Inflammatory macrophage treated with lipopolysaccharide for 4 hours (primary cell): ENCODE measurements around the gene TDO2.
"Not testable (repeated sequence)": the region's sequence is repeated elsewhere in the genome, so short reads cannot be mapped to it uniquely, and the experiment has no call there.

Experiments used
- DNase-seq: peaks from one replicate; pipeline ENCODE4 v3.0.0-alpha.2; 2020

The TDO2 gene

GRCh38 chr4:155908187-155909139 lies 5.0 kb downstream of the TDO2 start:
- DNase-seq = peak; percentile 11

GRCh38 chr4:155909615-155910226 lies 6.2 kb downstream of the TDO2 start:
- DNase-seq = no peak

GRCh38 chr4:155911905-155912304 lies 8.4 kb downstream of the TDO2 start:
- DNase-seq = no peak

- no peak for DNase-seq
Observed at GRCh38 chr4:155914782-155915181, 11.3 kb downstream of the TDO2 start.

GRCh38 chr4:155921597-155921996 lies 18.1 kb downstream of the TDO2 start:
- DNase-seq = no peak

- DNase-seq = no peak
Observed at GRCh38 chr4:155924637-155925036, 21.1 kb downstream of the TDO2 start.

- DNase-seq = peak; percentile 9
Observed at GRCh38 chr4:155929833-155930232, 26.3 kb downstream of the TDO2 start.

GRCh38 chr4:155930330-155930729 lies 26.8 kb downstream of the TDO2 start:
- DNase-seq = no peak

GRCh38 chr4:155931634-155932033 lies 28.1 kb downstream of the TDO2 start:
- no peak for DNase-seq

- DNase-seq = not testable (repeated sequence)
Observed at GRCh38 chr4:155934634-155935033, 31.1 kb downstream of the TDO2 start.

- no peak for DNase-seq
Observed at GRCh38 chr4:155935389-155935986, 32.0 kb downstream of the TDO2 start.

GRCh38 chr4:155941085-155941790 lies 37.7 kb downstream of the TDO2 start:
- DNase-seq = no peak

- no peak for DNase-seq
Observed at GRCh38 chr4:155941820-155942219, 38.3 kb downstream of the TDO2 start.

- DNase-seq = no peak
Observed at GRCh38 chr4:155943605-155944291, 40.3 kb downstream of the TDO2 start.

GRCh38 chr4:155944516-155944915 lies 41.0 kb downstream of the TDO2 start:
- no peak for DNase-seq

GRCh38 chr4:155946486-155946885 lies 43.0 kb downstream of the TDO2 start:
- no peak for DNase-seq

GRCh38 chr4:155948541-155948940 lies 45.0 kb downstream of the TDO2 start:
- no peak for DNase-seq

- DNase-seq = no peak
Observed at GRCh38 chr4:155950461-155950860, 47.0 kb downstream of the TDO2 start.

GRCh38 chr4:155952501-155952901 lies 49.0 kb downstream of the TDO2 start:
- DNase-seq = no peak

- DNase-seq = peak; percentile 78
Observed at GRCh38 chr4:155953151-155954117, 49.9 kb downstream of the TDO2 start, which contains the start of gene CTSO. CTSO (minus strand) TSS chr4:155953866; CDS start chr4:155953847, 19 bp downstream.

GRCh38 chr4:155954118-155954685 lies 50.7 kb downstream of the TDO2 start:
- no peak for DNase-seq
